ENCODE measurements around the gene ALPK3.

The ALPK3 gene

GRCh38 chr15:84784262-84784661, 32.9 kb upstream of the ALPK3 start:
- WGBS (ENCODE audit: insufficient coverage, insufficient read length) = no CpG with 5 or more reads among the region's 17 CpGs
- Histone ChIP-seq H3K4me1 (ENCODE audit: control insufficient read depth, insufficient read depth, low read length) (peaks cover 2% of the 10 kb centered on the region; the same call in 1 of the 2 replicates), H3K36me3 (ENCODE audit: control insufficient read depth, insufficient read depth, low read length) (peaks cover 12% of the 10 kb centered on the region), H3K9me3 (ENCODE audit: control insufficient read depth, insufficient read depth, low read length) (no peaks in the 10 kb centered on the region), H3K27ac (ENCODE audit: low read length) (no peak overlapping the region), H3K27me3 (ENCODE audit: control insufficient read depth, insufficient read depth, low read length) (no peaks in the 10 kb centered on the region), H3K4me3 (ENCODE audit: low read length) (no peak overlapping the region)
- no peak for DNase-seq (ENCODE audit: low read depth, low spot score)

- peaks cover 12% of the 10 kb centered on the region for H3K36me3 ChIP-seq (ENCODE audit: control insufficient read depth, insufficient read depth, low read length)
- WGBS (ENCODE audit: insufficient coverage, insufficient read length) = no CpG with 5 or more reads among the region's 5 CpGs
Measured at GRCh38 chr15:84785053-84785452, 32.1 kb upstream of the ALPK3 start.

GRCh38 chr15:84788500-84788899, 28.7 kb upstream of the ALPK3 start:
- H3K9me3 ChIP-seq (ENCODE audit: control insufficient read depth, insufficient read depth, low read length) = no peaks in the 10 kb centered on the region
- H3K36me3 ChIP-seq (ENCODE audit: control insufficient read depth, insufficient read depth, low read length) = peaks cover 5% of the 10 kb centered on the region
- no peak for DNase-seq (ENCODE audit: low read depth, low spot score)
- WGBS (ENCODE audit: insufficient coverage, insufficient read length) = 100% methylated on average over 1 of the region's 2 CpGs
- no peaks in the 10 kb centered on the region for H3K27me3 ChIP-seq (ENCODE audit: control insufficient read depth, insufficient read depth, low read length)
- no peak overlapping the region for H3K27ac ChIP-seq (ENCODE audit: low read length)
- H3K4me1 ChIP-seq (ENCODE audit: control insufficient read depth, insufficient read depth, low read length) = peaks cover 2% of the 10 kb centered on the region; the same call in 1 of the 2 replicates
- H3K4me3 ChIP-seq (ENCODE audit: low read length) = no peak overlapping the region

More at GRCh38 chr15:84785053-84785452, 32.1 kb upstream of the ALPK3 start:
- DNase-seq (ENCODE audit: low read depth, low spot score) = no peak
- Histone ChIP-seq H3K27ac (ENCODE audit: low read length) (no peak overlapping the region), H3K4me1 (ENCODE audit: control insufficient read depth, insufficient read depth, low read length) (peaks cover 2% of the 10 kb centered on the region; the same call in 1 of the 2 replicates), H3K27me3 (ENCODE audit: control insufficient read depth, insufficient read depth, low read length) (no peaks in the 10 kb centered on the region), H3K4me3 (ENCODE audit: low read length) (no peak overlapping the region), H3K9me3 (ENCODE audit: control insufficient read depth, insufficient read depth, low read length) (no peaks in the 10 kb centered on the region)

- no peak overlapping the region for H3K27ac ChIP-seq (ENCODE audit: low read length)
- no peaks in the 10 kb centered on the region; the same call in 1 of the 2 replicates for H3K36me3 ChIP-seq (ENCODE audit: control insufficient read depth, insufficient read depth, low read length)
- H3K27me3 ChIP-seq (ENCODE audit: control insufficient read depth, insufficient read depth, low read length) = no peaks in the 10 kb centered on the region
- no CpG with 5 or more reads among the region's 5 CpGs for WGBS (ENCODE audit: insufficient coverage, insufficient read length)
- DNase-seq (ENCODE audit: low read depth, low spot score) = no peak
- H3K4me1 ChIP-seq (ENCODE audit: control insufficient read depth, insufficient read depth, low read length) = no peaks in the 10 kb centered on the region
- H3K9me3 ChIP-seq (ENCODE audit: control insufficient read depth, insufficient read depth, low read length) = no peaks in the 10 kb centered on the region
- H3K4me3 ChIP-seq (ENCODE audit: low read length) = no peak overlapping the region
Measured at GRCh38 chr15:84789762-84790161, 27.4 kb upstream of the ALPK3 start.

- no CpG with 5 or more reads among the region's 4 CpGs for WGBS (ENCODE audit: insufficient coverage, insufficient read length)
Measured at GRCh38 chr15:84790676-84791075, 26.5 kb upstream of the ALPK3 start.

GRCh38 chr15:84791763-84792162, 25.4 kb upstream of the ALPK3 start:
- no peak overlapping the region for H3K27ac ChIP-seq (ENCODE audit: low read length)
- no peak for DNase-seq (ENCODE audit: low read depth, low spot score)
- no peaks in the 10 kb centered on the region for H3K27me3 ChIP-seq (ENCODE audit: control insufficient read depth, insufficient read depth, low read length)
- H3K9me3 ChIP-seq (ENCODE audit: control insufficient read depth, insufficient read depth, low read length) = no peaks in the 10 kb centered on the region
- H3K36me3 ChIP-seq (ENCODE audit: control insufficient read depth, insufficient read depth, low read length) = no peaks in the 10 kb centered on the region
- H3K4me1 ChIP-seq (ENCODE audit: control insufficient read depth, insufficient read depth, low read length) = no peaks in the 10 kb centered on the region
- H3K4me3 ChIP-seq (ENCODE audit: low read length) = no peak overlapping the region
- WGBS (ENCODE audit: insufficient coverage, insufficient read length) = no CpG with 5 or more reads among the region's 2 CpGs

More at GRCh38 chr15:84790676-84791075, 26.5 kb upstream of the ALPK3 start:
- DNase-seq (ENCODE audit: low read depth, low spot score) = no peak
- Histone ChIP-seq H3K4me1 (ENCODE audit: control insufficient read depth, insufficient read depth, low read length) (no peaks in the 10 kb centered on the region), H3K9me3 (ENCODE audit: control insufficient read depth, insufficient read depth, low read length) (no peaks in the 10 kb centered on the region), H3K27ac (ENCODE audit: low read length) (no peak overlapping the region), H3K36me3 (ENCODE audit: control insufficient read depth, insufficient read depth, low read length) (no peaks in the 10 kb centered on the region), H3K27me3 (ENCODE audit: control insufficient read depth, insufficient read depth, low read length) (no peaks in the 10 kb centered on the region), H3K4me3 (ENCODE audit: low read length) (no peak overlapping the region)

GRCh38 chr15:84793431-84794161, 23.6 kb upstream of the ALPK3 start:
- no peaks in the 10 kb centered on the region for H3K9me3 ChIP-seq (ENCODE audit: control insufficient read depth, insufficient read depth, low read length)
- no CpG with 5 or more reads among the region's 7 CpGs for WGBS (ENCODE audit: insufficient coverage, insufficient read length)
- no peaks in the 10 kb centered on the region for H3K4me1 ChIP-seq (ENCODE audit: control insufficient read depth, insufficient read depth, low read length)
- no peak overlapping the region for H3K4me3 ChIP-seq (ENCODE audit: low read length)
- H3K36me3 ChIP-seq (ENCODE audit: control insufficient read depth, insufficient read depth, low read length) = peaks cover 10% of the 10 kb centered on the region
- H3K27me3 ChIP-seq (ENCODE audit: control insufficient read depth, insufficient read depth, low read length) = no peaks in the 10 kb centered on the region
- H3K27ac ChIP-seq (ENCODE audit: low read length) = no peak overlapping the region
- DNase-seq (ENCODE audit: low read depth, low spot score) = no peak

- H3K36me3 ChIP-seq (ENCODE audit: control insufficient read depth, insufficient read depth, low read length) = peaks cover 14% of the 10 kb centered on the region
Measured at GRCh38 chr15:84794162-84794547, 23.0 kb upstream of the ALPK3 start.

GRCh38 chr15:84795186-84795585, 22.0 kb upstream of the ALPK3 start:
- WGBS (ENCODE audit: insufficient coverage, insufficient read length) = no CpG with 5 or more reads among the region's 3 CpGs
- H3K27me3 ChIP-seq (ENCODE audit: control insufficient read depth, insufficient read depth, low read length) = no peaks in the 10 kb centered on the region
- no peak for DNase-seq (ENCODE audit: low read depth, low spot score)
- peaks cover 19% of the 10 kb centered on the region for H3K36me3 ChIP-seq (ENCODE audit: control insufficient read depth, insufficient read depth, low read length)
- H3K4me1 ChIP-seq (ENCODE audit: control insufficient read depth, insufficient read depth, low read length) = no peaks in the 10 kb centered on the region
- H3K9me3 ChIP-seq (ENCODE audit: control insufficient read depth, insufficient read depth, low read length) = no peaks in the 10 kb centered on the region
- no peak overlapping the region for H3K27ac ChIP-seq (ENCODE audit: low read length)
- no peak overlapping the region for H3K4me3 ChIP-seq (ENCODE audit: low read length)

More at GRCh38 chr15:84794162-84794547, 23.0 kb upstream of the ALPK3 start:
- no peak for DNase-seq (ENCODE audit: low read depth, low spot score)
- no CpG with 5 or more reads among the region's 4 CpGs for WGBS (ENCODE audit: insufficient coverage, insufficient read length)
- H3K9me3 ChIP-seq (ENCODE audit: control insufficient read depth, insufficient read depth, low read length) = no peaks in the 10 kb centered on the region
- no peaks in the 10 kb centered on the region for H3K27me3 ChIP-seq (ENCODE audit: control insufficient read depth, insufficient read depth, low read length)
- no peak overlapping the region for H3K4me3 ChIP-seq (ENCODE audit: low read length)
- no peak overlapping the region for H3K27ac ChIP-seq (ENCODE audit: low read length)
- H3K4me1 ChIP-seq (ENCODE audit: control insufficient read depth, insufficient read depth, low read length) = no peaks in the 10 kb centered on the region

- no peak for DNase-seq (ENCODE audit: low read depth, low spot score)
- Histone ChIP-seq H3K27ac (ENCODE audit: low read length) (no peak overlapping the region), H3K9me3 (ENCODE audit: control insufficient read depth, insufficient read depth, low read length) (no peaks in the 10 kb centered on the region), H3K4me1 (ENCODE audit: control insufficient read depth, insufficient read depth, low read length) (no peaks in the 10 kb centered on the region), H3K36me3 (ENCODE audit: control insufficient read depth, insufficient read depth, low read length) (peaks cover 28% of the 10 kb centered on the region), H3K27me3 (ENCODE audit: control insufficient read depth, insufficient read depth, low read length) (no peaks in the 10 kb centered on the region), H3K4me3 (ENCODE audit: low read length) (no peak overlapping the region)
- no CpG with 5 or more reads among the region's 4 CpGs for WGBS (ENCODE audit: insufficient coverage, insufficient read length)
Measured at GRCh38 chr15:84797212-84797611, 19.9 kb upstream of the ALPK3 start.

GRCh38 chr15:84797801-84798200, 19.4 kb upstream of the ALPK3 start:
- H3K4me1 ChIP-seq (ENCODE audit: control insufficient read depth, insufficient read depth, low read length) = no peaks in the 10 kb centered on the region
- no peak overlapping the region for H3K4me3 ChIP-seq (ENCODE audit: low read length)
- DNase-seq (ENCODE audit: low read depth, low spot score) = no peak
- no peaks in the 10 kb centered on the region for H3K27me3 ChIP-seq (ENCODE audit: control insufficient read depth, insufficient read depth, low read length)
- H3K27ac ChIP-seq (ENCODE audit: low read length) = no peak overlapping the region
- H3K9me3 ChIP-seq (ENCODE audit: control insufficient read depth, insufficient read depth, low read length) = no peaks in the 10 kb centered on the region
- peaks cover 30% of the 10 kb centered on the region for H3K36me3 ChIP-seq (ENCODE audit: control insufficient read depth, insufficient read depth, low read length)
- no CpG with 5 or more reads among the region's 3 CpGs for WGBS (ENCODE audit: insufficient coverage, insufficient read length)

Measured in iPS DF 6.9 (cell line).